ENCODE measurements around the gene RTEL1. TPM values are rescaled to one million over a fixed set of nuclear protein-coding genes. Genes with fewer than 3 reads are reported as not detected.

The RTEL1 gene
- total and polyA plus RNA-seq, 3 experiments from 2014 or later = 5.7 to 54.5 (median 52.3) TPM

DNA sequence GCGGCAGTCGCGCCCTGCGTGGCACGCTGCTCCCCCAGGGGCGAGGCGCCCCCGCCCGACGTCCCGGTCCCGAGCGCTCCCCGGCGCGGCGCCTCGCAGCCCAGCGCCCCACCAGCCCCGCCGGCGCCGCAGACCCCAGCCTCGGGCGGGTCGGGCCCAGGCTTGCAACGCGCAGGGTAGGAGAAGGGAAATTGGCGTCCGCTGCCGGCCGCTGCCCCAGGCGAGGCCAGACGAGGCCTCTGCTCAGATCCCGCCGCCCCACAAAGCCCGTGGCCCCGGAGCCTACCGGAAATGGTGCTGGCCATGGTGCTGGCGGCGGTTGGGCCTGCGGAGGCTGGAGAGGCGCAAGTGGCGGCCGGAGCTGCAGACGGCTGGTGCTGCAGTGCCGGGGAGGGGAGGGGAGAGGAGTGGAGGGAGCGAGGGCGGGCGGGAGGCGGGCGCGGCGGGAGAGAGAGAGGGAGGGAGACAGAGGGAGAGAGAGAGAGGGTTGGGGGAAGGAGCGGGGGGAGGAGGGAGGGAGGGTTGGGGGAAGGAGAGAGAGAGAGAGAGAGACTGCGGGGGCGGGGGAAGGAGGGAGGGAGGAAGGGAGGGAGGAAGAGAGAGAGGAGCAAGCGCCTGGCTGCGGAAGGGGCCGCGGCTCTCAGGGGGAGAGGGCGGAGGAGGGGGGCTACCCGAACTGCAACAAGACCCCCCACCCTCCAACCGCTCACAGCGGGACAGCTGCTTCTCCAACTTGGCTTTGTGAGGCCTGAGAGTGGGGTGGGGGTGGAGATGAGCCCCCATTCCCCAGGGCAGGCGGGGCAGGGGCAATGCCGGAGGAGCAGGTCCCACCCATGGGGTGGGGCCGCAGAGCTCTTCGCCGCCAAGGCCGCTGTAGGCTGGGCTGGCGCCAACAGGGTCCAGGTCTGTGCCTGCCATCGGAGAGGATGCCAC, 4.8 kb upstream of the RTEL1 start, which contains the start of gene STMN3:
STMN3 (minus strand) TSS at position 384 of the 933 bp plus-strand sequence; CDS start at position 305, 79 bp downstream.
- Histone ChIP-seq H3K36me3 (ENCODE audit: insufficient read depth, low read length) (no peaks in the 10 kb centered on the region), H3K27me3 (ENCODE audit: insufficient read depth, low read length, poor library complexity, severe bottlenecking) (no peaks in the 10 kb centered on the region), H3K4me1 (ENCODE audit: insufficient read depth, low read length) (peaks cover 38% of the 10 kb centered on the region), H3K9me3 (ENCODE audit: low read length) (no peaks in the 10 kb centered on the region), H3K27ac (ENCODE audit: low read depth, low read length) (peak within 1 kb of the TSS; percentile 6), H3K4me3 (ENCODE audit: low read length) (peak within 1 kb of the TSS; percentile 56)
- peak; percentile 59 to 84 (median 63) for DNase-seq
- H3K27me3 Mint-ChIP-seq = peaks cover 0 to 5% of the 10 kb centered on the region in 2 donors
- peaks cover 20 to 42% (median 25%) of the 10 kb centered on the region in 3 donors for H3K4me1 Mint-ChIP-seq
- POLR2A ChIA-PET = interaction anchor here (0.6 to 1.5 kb wide), 8 partner anchors 11 to 133 kb away, joined by 3 to 8 read pairs (median 4); partner anchors contain the start of genes GMEB2 and PPDPF
- H3K36me3 Mint-ChIP-seq = peaks cover 0 to 11% (median 0%) of the 10 kb centered on the region in 3 donors
- peak within 1 kb of the TSS; percentile 79 to 96 (median 87) for H3K4me3 Mint-ChIP-seq
- CTCF ChIA-PET = interaction anchor here (1.1 to 2.4 kb wide), 2 partner anchors 12 to 72 kb away, joined by 4 to 12 read pairs; no protein-coding TSS in a partner anchor
- H3K9me3 Mint-ChIP-seq = no peaks in the 10 kb centered on the region
- peak within 1 kb of the TSS in 6 of 8 donors; percentile 32 to 91 (median 70) for H3K27ac Mint-ChIP-seq

DNA sequence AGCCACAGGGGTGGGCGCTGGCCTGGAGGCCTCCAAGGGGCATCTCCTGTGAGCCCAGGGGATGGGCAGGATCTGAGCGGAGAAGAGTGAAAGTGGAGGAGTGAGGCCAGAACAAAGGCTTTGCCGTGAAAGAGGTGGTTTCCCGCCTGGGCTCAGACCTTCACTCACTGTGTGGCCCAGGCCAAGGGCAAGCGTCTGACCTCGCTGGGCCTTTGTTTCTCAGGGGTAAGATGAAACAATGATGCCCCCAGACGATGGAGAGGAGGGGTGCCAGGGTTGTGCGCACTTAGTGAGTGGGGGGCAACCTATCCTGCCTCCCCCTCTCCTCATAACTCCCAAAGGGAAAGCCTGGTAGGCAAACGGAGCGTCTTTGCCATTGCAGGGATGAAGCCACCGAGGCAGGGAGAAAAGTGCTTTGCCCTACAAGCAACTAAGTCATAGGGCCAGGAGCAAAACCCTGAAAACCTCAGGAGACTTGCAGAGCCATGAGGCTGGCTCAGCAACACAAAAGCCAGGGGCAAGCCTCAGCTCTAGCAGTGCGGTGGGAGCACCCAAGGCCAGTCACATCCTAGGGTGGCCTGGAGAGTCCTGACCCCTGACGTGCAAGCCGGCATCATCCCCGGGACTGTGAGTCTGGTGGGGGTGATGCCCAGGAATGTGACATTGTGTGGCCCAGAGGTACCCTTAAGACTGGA, 4.0 kb upstream of the RTEL1 start:
- peak overlapping the region in 6 of 8 donors; percentile 32 to 91 (median 69) for H3K27ac Mint-ChIP-seq
- peak overlapping the region; percentile 6 for H3K27ac ChIP-seq (ENCODE audit: low read depth, low read length)
- H3K9me3 ChIP-seq (ENCODE audit: low read length) = no peaks in the 10 kb centered on the region
- peaks cover 21 to 45% (median 33%) of the 10 kb centered on the region in 3 donors for H3K4me1 Mint-ChIP-seq
- no peak for DNase-seq
- H3K4me3 ChIP-seq (ENCODE audit: low read length) = peak overlapping the region; percentile 56
- ChIA-PET CTCF (interaction anchor here (1.1 to 2.4 kb wide), 3 partner anchors 13 to 117 kb away, joined by 4 to 12 read pairs (median 4); partner anchors contain the start of gene PTK6), POLR2A (interaction anchor here (1.1 to 1.5 kb wide), 2 partner anchors 12 to 27 kb away, joined by 4 to 8 read pairs; partner anchors contain the start of gene GMEB2)
- peaks cover 0 to 13% (median 0%) of the 10 kb centered on the region in 3 donors for H3K36me3 Mint-ChIP-seq
- H3K4me3 Mint-ChIP-seq = peak overlapping the region; percentile 72 to 92 (median 76)
- no peaks in the 10 kb centered on the region for H3K9me3 Mint-ChIP-seq
- peaks cover 0 to 5% of the 10 kb centered on the region in 2 donors for H3K27me3 Mint-ChIP-seq
- no peaks in the 10 kb centered on the region for H3K27me3 ChIP-seq (ENCODE audit: insufficient read depth, low read length, poor library complexity, severe bottlenecking)
- H3K4me1 ChIP-seq (ENCODE audit: insufficient read depth, low read length) = peaks cover 43% of the 10 kb centered on the region
- H3K36me3 ChIP-seq (ENCODE audit: insufficient read depth, low read length) = no peaks in the 10 kb centered on the region

DNA sequence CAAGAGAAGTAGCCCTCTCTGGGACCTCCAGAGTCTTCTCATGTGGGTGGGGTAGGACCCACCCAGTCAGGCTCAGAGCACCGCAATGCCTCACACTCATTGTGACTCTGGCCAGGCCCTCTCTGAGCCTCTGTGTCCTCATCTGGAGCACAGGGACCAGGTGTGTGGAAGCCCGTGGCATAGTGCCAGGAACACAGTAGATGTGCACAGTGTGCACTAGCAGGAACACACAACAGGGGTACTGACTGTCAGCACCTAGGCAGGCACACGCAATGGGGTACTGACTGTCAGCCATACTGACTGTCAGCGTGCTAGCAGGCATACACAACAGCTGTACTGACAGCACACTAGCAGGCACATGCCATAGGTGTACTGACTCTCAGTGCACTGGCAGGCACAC, 2.9 kb upstream of the RTEL1 start:
- H3K4me1 ChIP-seq (ENCODE audit: insufficient read depth, low read length) = peaks cover 48% of the 10 kb centered on the region
- H3K27ac ChIP-seq (ENCODE audit: low read depth, low read length) = no peak overlapping the region
- CTCF ChIA-PET = interaction anchor here (1.1 to 1.7 kb wide), 2 partner anchors 13 to 118 kb away, joined by 3 to 4 read pairs; partner anchors contain the start of gene PTK6
- H3K36me3 ChIP-seq (ENCODE audit: insufficient read depth, low read length) = no peaks in the 10 kb centered on the region
- Mint-ChIP-seq H3K4me3 (peak overlapping the region in 2 of 7 donors; percentile 29 to 80), H3K27me3 (peaks cover 0 to 7% of the 10 kb centered on the region in 2 donors), H3K27ac (peak overlapping the region in 1 of 8 donors; percentile 91), H3K36me3 (peaks cover 0 to 17% (median 0%) of the 10 kb centered on the region in 3 donors), H3K9me3 (no peaks in the 10 kb centered on the region), H3K4me1 (peaks cover 27 to 53% (median 42%) of the 10 kb centered on the region in 3 donors)
- H3K9me3 ChIP-seq (ENCODE audit: low read length) = no peaks in the 10 kb centered on the region
- H3K4me3 ChIP-seq (ENCODE audit: low read length) = no peak overlapping the region
- no peaks in the 10 kb centered on the region for H3K27me3 ChIP-seq (ENCODE audit: insufficient read depth, low read length, poor library complexity, severe bottlenecking)
- no peak for DNase-seq
- POLR2A ChIA-PET = no interaction called here

DNA sequence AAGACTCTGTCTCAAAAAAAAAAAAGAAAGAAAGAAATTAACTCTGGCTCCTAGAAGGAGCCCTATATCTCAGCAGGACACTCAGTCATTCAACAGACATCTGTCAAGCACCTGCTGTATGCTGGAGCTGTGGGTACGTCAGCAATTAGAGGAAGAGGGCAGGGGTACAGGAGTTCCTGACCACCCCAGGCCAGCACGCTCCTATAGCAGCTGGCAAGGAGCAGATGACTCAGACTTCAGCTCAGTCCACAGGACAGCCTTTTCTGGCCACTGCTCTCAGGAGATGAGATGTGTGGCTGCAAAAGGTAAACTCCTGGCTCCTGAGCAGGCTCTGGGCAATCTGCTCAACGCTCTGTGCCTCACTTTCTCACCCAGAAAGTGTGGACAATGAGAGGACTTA, 1.7 kb upstream of the RTEL1 start:
- peak overlapping the region in 2 of 7 donors; percentile 63 to 96 for H3K4me3 Mint-ChIP-seq
- POLR2A ChIA-PET = no interaction called here

DNA sequence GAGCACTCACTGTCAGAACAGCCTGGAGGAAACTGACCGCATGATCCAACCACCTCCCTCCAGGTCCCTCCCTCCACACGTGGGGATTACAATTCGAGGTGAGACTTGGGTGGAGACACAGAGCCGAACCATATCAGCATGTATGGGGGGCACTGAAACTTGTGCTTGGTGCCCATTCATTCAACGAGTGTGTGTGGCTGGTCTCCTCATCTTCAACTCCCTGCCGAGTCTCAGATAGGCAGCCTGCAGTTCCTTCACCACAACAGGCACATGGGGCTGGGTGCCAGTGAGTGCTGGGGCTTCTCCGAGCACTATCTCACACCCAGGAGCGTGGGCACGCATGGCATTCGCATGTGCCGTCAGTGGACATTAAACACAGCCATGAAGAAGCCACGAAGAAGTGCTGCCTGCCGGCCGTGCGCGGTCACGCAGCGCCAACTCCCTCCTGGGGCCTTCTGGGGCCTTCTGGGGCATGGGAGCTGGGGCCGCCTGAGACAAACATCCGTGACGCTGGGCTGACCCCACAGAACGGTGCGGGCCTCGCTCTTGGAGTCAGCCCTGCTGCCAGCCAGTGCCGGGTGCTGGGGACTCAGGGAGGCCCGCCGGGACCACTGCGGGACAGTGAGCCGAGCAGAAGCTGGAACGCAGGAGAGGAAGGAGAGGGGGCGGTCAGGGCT, 714 bp upstream of the RTEL1 start:
- no peak for DNase-seq
- Mint-ChIP-seq H3K36me3 (peaks cover 0 to 26% (median 0%) of the 10 kb centered on the region in 3 donors), H3K4me3 (peak overlapping the region; percentile 59 to 96 (median 95)), H3K4me1 (peaks cover 26 to 48% (median 41%) of the 10 kb centered on the region in 3 donors), H3K9me3 (no peaks in the 10 kb centered on the region), H3K27me3 (peaks cover 0 to 9% of the 10 kb centered on the region in 2 donors), H3K27ac (peak overlapping the region in 6 of 8 donors; percentile 92 to 98 (median 95))
- H3K27me3 ChIP-seq (ENCODE audit: insufficient read depth, low read length, poor library complexity, severe bottlenecking) = no peaks in the 10 kb centered on the region
- CTCF ChIA-PET = interaction anchor here (1.1 to 1.6 kb wide), 8 partner anchors 11 to 136 kb away, joined by 3 to 12 read pairs (median 5); partner anchors contain the start of genes HELZ2 and PTK6
- no peaks in the 10 kb centered on the region for H3K36me3 ChIP-seq (ENCODE audit: insufficient read depth, low read length)
- H3K27ac ChIP-seq (ENCODE audit: low read depth, low read length) = peak overlapping the region; percentile 66
- no peaks in the 10 kb centered on the region for H3K9me3 ChIP-seq (ENCODE audit: low read length)
- peaks cover 39% of the 10 kb centered on the region for H3K4me1 ChIP-seq (ENCODE audit: insufficient read depth, low read length)
- POLR2A ChIA-PET = interaction anchor here (0.5 to 1.5 kb wide), 6 partner anchors 19 to 136 kb away, joined by 4 to 9 read pairs (median 4); partner anchors contain the start of genes ARFRP1, GMEB2 and ZGPAT
- peak overlapping the region; percentile 96 for H3K4me3 ChIP-seq (ENCODE audit: low read length)

More for the DNA sequence above, 1.7 kb upstream of the RTEL1 start:
- Mint-ChIP-seq H3K4me1 (peaks cover 28 to 52% (median 44%) of the 10 kb centered on the region in 3 donors), H3K27me3 (peaks cover 0 to 7% of the 10 kb centered on the region in 2 donors), H3K36me3 (peaks cover 0 to 19% (median 0%) of the 10 kb centered on the region in 3 donors), H3K27ac (no peak overlapping the region), H3K9me3 (no peaks in the 10 kb centered on the region)
- no peak overlapping the region for H3K4me3 ChIP-seq (ENCODE audit: low read length)
- CTCF ChIA-PET = interaction anchor here (1.1 to 1.6 kb wide), 2 partner anchors 15 to 32 kb away, joined by 4 to 8 read pairs; no protein-coding TSS in a partner anchor
- peaks cover 44% of the 10 kb centered on the region for H3K4me1 ChIP-seq (ENCODE audit: insufficient read depth, low read length)
- H3K27me3 ChIP-seq (ENCODE audit: insufficient read depth, low read length, poor library complexity, severe bottlenecking) = no peaks in the 10 kb centered on the region
- H3K27ac ChIP-seq (ENCODE audit: low read depth, low read length) = no peak overlapping the region
- H3K9me3 ChIP-seq (ENCODE audit: low read length) = no peaks in the 10 kb centered on the region
- no peaks in the 10 kb centered on the region for H3K36me3 ChIP-seq (ENCODE audit: insufficient read depth, low read length)
- DNase-seq = no peak

DNA sequence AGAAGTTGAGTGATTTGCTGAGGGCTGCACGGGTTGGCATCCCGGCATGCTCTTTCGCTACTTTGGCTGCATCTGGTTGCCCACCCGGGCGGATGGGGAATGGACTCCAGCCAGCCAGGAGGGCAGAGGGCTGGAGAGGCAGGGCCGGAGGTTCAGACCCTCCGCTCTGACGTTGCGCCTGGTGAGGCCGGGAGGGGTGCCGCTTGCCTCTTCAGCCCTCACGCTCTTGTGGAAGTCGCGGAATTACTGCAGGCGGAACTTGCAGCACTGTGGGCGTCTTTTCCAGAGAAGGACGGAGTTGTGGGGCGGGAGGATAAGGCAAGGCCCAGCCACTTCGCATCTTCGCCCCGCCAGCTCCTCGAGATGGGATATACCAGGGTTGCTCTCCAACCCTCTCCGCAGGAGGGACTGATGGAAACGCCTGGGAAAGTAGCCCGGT, 656 bp downstream of the RTEL1 start:
- H3K4me1 Mint-ChIP-seq = peaks cover 25 to 46% (median 40%) of the 10 kb centered on the region in 3 donors
- CTCF ChIA-PET = interaction anchor here (0.7 to 1.6 kb wide), 10 partner anchors 10 to 206 kb away, joined by 3 to 12 read pairs (median 4); partner anchors contain the start of genes HELZ2, PTK6 and TPD52L2
- POLR2A ChIA-PET = interaction anchor here (0.6 to 1.5 kb wide), 10 partner anchors 17 to 138 kb away, joined by 3 to 9 read pairs (median 4); partner anchors contain the start of genes ARFRP1, GMEB2 and ZGPAT
- peak overlapping the region; percentile 94 to 96 (median 95) for H3K4me3 Mint-ChIP-seq
- DNase-seq = no peak
- Histone ChIP-seq H3K36me3 (ENCODE audit: insufficient read depth, low read length) (no peaks in the 10 kb centered on the region), H3K9me3 (ENCODE audit: low read length) (no peaks in the 10 kb centered on the region), H3K4me3 (ENCODE audit: low read length) (peak overlapping the region; percentile 96), H3K4me1 (ENCODE audit: insufficient read depth, low read length) (peaks cover 36% of the 10 kb centered on the region), H3K27me3 (ENCODE audit: insufficient read depth, low read length, poor library complexity, severe bottlenecking) (no peaks in the 10 kb centered on the region), H3K27ac (ENCODE audit: low read depth, low read length) (peak overlapping the region; percentile 66)
- no peaks in the 10 kb centered on the region for H3K9me3 Mint-ChIP-seq
- peaks cover 0 to 36% (median 0%) of the 10 kb centered on the region in 3 donors for H3K36me3 Mint-ChIP-seq
- peak overlapping the region; percentile 92 to 98 (median 95) for H3K27ac Mint-ChIP-seq
- peaks cover 0 to 8% of the 10 kb centered on the region in 2 donors for H3K27me3 Mint-ChIP-seq

Measured in CD8-positive, alpha-beta memory T cell (primary cell).